Mesodermal cell (in vitro differentiated cells): ENCODE measurements around the gene RFLNA.

Experiments used
- H3K27ac ChIP-seq: 2 replicates; pipeline ENCODE4 v1.7.0; 2013; ENCODE audit warnings: mild to moderate bottlenecking, low read depth, low read length, moderate library complexity; ENCODE audit not compliant: severe bottlenecking
- H3K36me3 ChIP-seq: 2 replicates; pipeline ENCODE4 v1.7.1; 2013; ENCODE audit warnings: mild to moderate bottlenecking, low read length, moderate library complexity; ENCODE audit not compliant: control insufficient read depth, insufficient read depth
- H3K4me1 ChIP-seq: one replicate; pipeline ENCODE4 v1.7.1; 2013; ENCODE audit warnings: mild to moderate bottlenecking, low read length; ENCODE audit not compliant: insufficient read depth, control insufficient read depth, poor library complexity, severe bottlenecking
- H3K4me3 ChIP-seq: 2 replicates; pipeline ENCODE4 v1.7.0; 2013; ENCODE audit warnings: low read length, control low read depth, mild to moderate bottlenecking; ENCODE audit not compliant: insufficient read depth, poor library complexity, severe bottlenecking; ENCODE audit errors: extremely low read depth
- H3K9me3 ChIP-seq: 2 replicates; pipeline ENCODE4 v1.7.1; 2013; ENCODE audit warnings: mild to moderate bottlenecking, low read length, moderate library complexity; ENCODE audit not compliant: control insufficient read depth
- WGBS, 2 experiments: methylation state at CpG; one replicate each; pipeline ENCODE4 v1.1.5; 2013; ENCODE audit warnings: missing lambda C conversion rate in 2 of 2; ENCODE audit not compliant: insufficient coverage in 2 of 2; 5-methylcytosine and 5-hydroxymethylcytosine counted together

RFLNA gene

DNA sequence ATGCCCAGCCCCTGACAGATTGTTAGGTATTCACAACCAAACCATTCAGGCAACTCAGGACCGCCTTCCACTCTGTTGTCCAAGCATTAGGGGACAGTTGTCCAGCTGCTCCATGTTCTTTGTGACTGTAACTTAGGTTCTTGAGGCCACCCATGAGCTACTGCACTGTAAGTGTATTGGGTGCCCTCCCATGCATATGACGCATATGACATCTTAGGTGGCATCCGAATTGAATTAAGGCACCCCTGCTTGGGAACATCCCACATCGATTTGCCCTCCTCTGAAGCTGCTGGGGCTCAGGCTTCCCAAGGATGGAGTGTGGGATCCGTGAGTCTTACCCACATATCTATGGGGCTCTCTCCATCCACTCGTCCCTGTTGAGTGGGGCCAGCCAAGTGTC is 17.7 kb downstream of the RFLNA start:
- Histone ChIP-seq H3K36me3 (no peaks in the 10 kb centered on the region), H3K9me3 (no peaks in the 10 kb centered on the region), H3K27ac (no peak overlapping the region), H3K4me1 (peaks cover 4% of the 10 kb centered on the region), H3K4me3 (no peak overlapping the region)
- whole genome bisulfite sequencing, 2 experiments: 76 to 77% methylated on average over 6 of the region's 6 CpGs

DNA sequence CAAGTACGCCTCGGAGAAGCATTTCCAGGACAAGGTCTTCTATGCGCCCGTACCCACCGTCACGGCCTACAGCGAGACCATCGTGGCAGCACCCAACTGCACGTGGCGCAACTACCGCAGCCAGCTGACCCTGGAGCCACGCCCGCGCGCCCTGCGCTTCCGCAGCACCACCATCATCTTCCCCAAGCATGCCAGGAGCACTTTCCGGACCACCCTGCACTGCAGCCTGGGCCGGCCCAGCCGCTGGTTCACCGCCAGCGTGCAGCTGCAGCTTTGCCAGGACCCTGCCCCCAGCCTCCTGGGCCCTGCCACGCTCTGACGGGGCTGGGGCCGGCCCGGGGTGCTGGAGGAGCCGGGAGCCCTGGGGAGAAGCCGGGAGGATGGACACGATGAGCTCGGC is 19.3 kb downstream of the RFLNA start:
- no peak overlapping the region for H3K4me3 ChIP-seq
- 95 to 98% methylated on average over 26 to 29 of the region's 30 CpGs for WGBS, 2 experiments

DNA sequence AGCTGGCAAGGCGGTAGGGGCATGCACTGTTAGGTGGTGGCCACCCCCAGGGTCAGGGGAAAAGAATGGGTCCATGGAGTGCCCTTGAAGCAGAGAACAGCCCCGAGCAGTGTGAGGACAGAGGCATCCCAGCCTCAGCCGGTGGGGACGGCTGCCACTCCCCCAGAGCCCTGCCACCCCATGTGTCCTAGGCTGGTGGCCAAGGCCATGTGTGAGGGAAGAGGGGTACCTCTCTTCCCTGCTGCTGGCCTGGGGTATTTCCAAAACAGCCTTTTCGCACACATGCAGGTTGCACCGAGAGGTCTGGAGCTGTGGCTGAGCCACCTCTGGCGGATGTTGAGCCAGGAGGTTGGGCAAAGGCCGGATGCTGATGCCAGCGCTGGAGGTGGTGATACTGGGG is 19.9 kb downstream of the RFLNA start:
- Histone ChIP-seq H3K4me1 (peaks cover 4% of the 10 kb centered on the region), H3K4me3 (no peak overlapping the region), H3K27ac (no peak overlapping the region), H3K36me3 (no peaks in the 10 kb centered on the region), H3K9me3 (no peaks in the 10 kb centered on the region)
- WGBS, 2 experiments: 76 to 84% methylated on average over 9 of the region's 9 CpGs

More for the DNA sequence above, 19.3 kb downstream of the RFLNA start:
- Histone ChIP-seq H3K27ac (no peak overlapping the region), H3K4me1 (peaks cover 4% of the 10 kb centered on the region), H3K36me3 (no peaks in the 10 kb centered on the region), H3K9me3 (no peaks in the 10 kb centered on the region)

DNA sequence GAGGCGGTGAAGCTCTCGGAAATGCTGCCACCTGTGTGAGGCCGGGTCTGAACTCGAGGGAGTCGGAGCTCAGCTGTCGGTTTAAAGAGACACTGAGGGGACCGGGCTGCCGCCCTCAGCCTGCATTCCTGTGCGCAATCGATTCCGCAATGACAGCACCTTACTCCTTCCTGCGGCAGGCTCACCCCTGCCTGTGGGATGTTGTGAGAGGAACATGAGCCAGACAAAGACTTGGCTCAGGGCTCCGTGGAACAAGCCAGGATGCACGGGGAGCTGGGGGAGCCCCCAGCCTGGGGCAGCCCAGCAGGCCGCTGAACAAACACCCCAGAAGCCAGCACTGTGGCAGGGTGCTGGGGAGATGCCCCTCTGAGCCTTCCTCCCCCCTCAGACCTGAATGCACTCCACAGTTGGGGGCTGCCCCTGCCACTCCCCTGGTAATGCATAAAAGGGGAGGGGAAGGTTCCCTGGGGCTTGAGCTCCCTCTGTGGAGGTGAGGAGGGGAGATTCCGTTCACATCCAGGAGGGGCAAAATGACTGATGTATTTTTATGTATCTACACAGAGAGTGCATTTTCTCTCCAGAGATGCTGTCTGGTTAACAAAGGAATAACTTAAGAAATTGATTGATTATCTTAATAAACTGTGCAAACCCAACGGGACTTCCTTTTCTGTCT is 20.6 kb downstream of the RFLNA start:
- WGBS, 2 experiments: 79 to 81% methylated on average over 11 to 14 of the region's 17 CpGs
- no peak overlapping the region for H3K27ac ChIP-seq
- H3K4me3 ChIP-seq: no peak overlapping the region
- peaks cover 4% of the 10 kb centered on the region for H3K4me1 ChIP-seq
- H3K9me3 ChIP-seq: no peaks in the 10 kb centered on the region
- H3K36me3 ChIP-seq: no peaks in the 10 kb centered on the region

DNA sequence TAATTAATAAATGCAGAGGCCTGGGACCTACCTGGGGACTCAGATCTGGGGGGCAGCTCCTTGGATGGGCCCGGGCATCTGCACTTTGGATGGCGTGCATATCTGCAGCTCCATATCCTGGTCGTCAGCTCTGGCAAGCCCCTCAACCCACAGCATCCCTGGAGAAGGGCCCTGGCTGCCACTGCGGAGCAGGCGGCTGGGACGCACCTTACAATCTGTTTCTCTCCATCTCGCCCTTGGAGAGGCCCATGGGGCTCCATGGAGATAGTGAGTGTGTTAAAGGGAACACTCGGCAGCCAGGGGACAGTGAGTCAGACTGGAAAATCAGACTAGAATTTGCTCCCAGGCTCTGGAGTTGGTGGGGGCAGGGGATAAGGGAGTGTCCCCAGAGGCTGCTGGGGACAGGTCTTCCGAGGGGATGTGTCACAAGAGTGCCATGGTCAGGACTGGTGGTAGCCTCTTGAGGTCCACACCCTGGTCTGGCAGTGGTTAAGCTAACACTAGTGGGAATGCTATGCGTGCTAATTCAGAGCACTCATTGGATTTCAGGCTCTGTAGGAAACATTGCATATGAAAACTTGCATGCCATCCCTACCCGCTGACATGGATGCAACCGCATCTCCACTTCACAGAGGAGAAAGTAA is 21.5 kb downstream of the RFLNA start:
- no peaks in the 10 kb centered on the region for H3K36me3 ChIP-seq
- 92 to 98% methylated on average over 11 to 12 of the region's 12 CpGs for WGBS, 2 experiments
- no peak overlapping the region for H3K4me3 ChIP-seq
- H3K4me1 ChIP-seq: peaks cover 4% of the 10 kb centered on the region
- no peak overlapping the region for H3K27ac ChIP-seq
- H3K9me3 ChIP-seq: no peaks in the 10 kb centered on the region

DNA sequence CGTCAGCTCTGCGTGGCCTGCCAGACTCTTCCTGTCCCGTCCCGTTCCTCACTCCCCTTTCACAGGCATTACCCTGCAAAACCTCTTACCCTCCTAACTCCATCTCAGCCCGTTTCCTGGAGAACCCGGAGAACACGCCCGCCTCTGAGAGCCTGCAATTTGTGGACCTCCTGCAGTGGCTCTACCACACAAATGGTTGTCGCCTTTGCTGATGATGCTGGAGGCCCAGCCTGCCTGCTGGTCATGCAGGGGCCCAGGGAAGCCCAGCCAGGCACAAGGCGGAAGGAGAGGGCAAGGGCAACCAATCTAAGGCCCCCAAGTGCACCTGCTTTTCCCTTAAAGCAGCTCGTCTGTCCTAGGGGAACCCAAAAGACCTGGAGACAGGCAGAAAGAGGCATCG is 22.5 kb downstream of the RFLNA start:
- Histone ChIP-seq H3K4me3 (no peak overlapping the region), H3K27ac (no peak overlapping the region), H3K36me3 (no peaks in the 10 kb centered on the region), H3K9me3 (no peaks in the 10 kb centered on the region), H3K4me1 (peaks cover 4% of the 10 kb centered on the region)
- 82 to 88% methylated on average over 11 of the region's 12 CpGs for WGBS, 2 experiments

DNA sequence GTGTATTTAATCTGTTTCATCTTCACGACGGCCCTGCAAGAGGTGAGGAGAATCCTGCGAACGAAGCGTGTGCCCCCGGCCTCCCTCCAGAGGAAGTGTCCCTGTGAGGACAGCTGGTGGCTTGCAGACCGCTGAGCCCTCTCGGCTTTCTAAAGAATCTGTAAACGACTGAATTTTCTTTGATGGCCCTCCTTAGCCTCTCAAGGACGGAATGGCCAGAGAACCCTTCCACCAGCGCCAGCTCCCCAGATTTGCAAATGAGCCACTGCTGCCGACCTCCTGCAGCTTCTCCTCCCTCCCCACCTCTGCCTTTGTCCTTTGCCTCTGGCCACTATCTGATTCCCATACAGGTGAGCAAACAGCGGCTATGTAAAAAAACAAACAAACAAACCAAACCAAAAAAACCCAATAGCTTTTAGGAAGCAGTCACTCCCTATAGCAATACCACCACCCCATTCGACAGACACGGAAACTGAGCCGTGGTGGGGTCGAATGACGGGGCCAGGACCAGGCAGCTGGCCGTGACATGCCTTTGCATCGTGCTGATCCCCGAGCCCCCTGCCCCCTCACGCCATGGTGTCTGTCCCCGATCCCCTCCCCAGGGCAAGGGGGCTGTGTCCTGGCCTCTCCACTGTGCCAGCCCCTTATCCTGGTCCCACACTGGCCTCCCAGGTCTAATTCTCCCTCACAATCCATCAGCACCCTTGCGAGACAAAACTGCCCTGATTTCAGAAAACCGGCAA is 23.6 kb downstream of the RFLNA start:
- WGBS, 2 experiments: 33 to 39% methylated on average over 16 to 25 of the region's 25 CpGs
- no peak overlapping the region for H3K4me3 ChIP-seq

DNA sequence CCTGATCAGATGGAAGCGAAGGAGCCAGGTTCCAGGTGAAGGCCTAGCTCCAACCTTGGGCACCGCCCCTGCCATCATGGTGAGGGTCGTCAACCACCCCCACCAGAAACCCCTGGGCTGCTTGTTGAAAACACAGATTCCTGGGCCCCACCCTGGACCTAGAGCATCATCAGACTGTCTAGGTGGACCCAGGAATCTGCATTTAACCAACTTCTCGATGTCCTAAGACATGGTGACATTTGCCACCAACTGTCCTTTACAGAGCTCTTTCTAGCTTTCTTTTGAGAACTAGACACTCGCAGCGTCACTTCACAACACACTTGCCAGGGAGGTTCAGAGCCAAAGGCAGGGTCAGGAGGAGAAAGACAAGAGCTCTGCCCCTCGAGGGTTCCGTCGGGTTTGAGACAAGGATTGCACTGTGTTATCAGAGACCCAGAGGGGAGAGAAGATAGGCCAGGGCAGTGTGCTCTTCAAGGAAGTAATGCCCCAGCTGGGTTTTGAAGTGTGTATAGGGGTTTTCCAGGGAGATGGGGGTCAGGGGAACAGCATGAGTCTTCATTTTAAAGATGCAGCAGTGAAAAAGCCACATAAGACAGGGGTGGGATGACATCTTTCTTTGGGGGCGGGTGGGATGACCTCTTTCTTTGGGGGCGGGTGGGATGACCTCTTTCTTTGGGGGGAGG is 24.6 kb downstream of the RFLNA start:
- Histone ChIP-seq H3K4me1 (peaks cover 4% of the 10 kb centered on the region), H3K36me3 (peaks cover 11% of the 10 kb centered on the region), H3K9me3 (peaks cover 12% of the 10 kb centered on the region), H3K27ac (no peak overlapping the region), H3K4me3 (no peak overlapping the region)
- 96 to 97% methylated on average over 8 to 9 of the region's 11 CpGs for WGBS, 2 experiments

More for the DNA sequence above, 23.6 kb downstream of the RFLNA start:
- H3K27ac ChIP-seq: no peak overlapping the region
- H3K9me3 ChIP-seq: peaks cover 2% of the 10 kb centered on the region
- H3K4me1 ChIP-seq: peaks cover 4% of the 10 kb centered on the region
- peaks cover under 1% of the 10 kb centered on the region for H3K36me3 ChIP-seq

DNA sequence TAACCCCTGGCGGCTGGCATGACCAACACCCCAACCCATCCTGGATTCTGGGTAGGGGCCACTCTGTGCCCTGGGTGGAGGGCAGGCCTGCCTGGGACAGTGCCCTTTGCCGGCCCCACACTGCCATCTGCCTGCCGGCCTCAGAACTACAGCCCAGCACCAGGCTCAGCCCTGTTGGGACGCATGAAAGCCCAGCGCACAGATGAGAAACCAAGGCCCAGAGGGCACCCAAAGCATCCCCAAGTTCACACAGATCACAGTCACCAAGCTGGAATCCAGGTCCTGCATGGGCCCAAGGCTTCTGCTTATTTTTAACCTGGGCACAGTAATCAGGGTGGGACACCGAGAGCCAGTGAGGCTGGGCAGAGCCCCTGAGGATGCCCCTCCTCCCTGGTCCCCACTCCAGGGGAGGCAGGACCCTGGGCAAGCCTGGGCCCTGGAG is 26.2 kb downstream of the RFLNA start:
- WGBS, 2 experiments: 39 to 40% methylated on average over 4 to 6 of the region's 6 CpGs
- no peak overlapping the region for H3K27ac ChIP-seq
- peaks cover 4% of the 10 kb centered on the region for H3K4me1 ChIP-seq
- peaks cover 26% of the 10 kb centered on the region for H3K36me3 ChIP-seq
- peaks cover 17% of the 10 kb centered on the region for H3K9me3 ChIP-seq
- no peak overlapping the region for H3K4me3 ChIP-seq

DNA sequence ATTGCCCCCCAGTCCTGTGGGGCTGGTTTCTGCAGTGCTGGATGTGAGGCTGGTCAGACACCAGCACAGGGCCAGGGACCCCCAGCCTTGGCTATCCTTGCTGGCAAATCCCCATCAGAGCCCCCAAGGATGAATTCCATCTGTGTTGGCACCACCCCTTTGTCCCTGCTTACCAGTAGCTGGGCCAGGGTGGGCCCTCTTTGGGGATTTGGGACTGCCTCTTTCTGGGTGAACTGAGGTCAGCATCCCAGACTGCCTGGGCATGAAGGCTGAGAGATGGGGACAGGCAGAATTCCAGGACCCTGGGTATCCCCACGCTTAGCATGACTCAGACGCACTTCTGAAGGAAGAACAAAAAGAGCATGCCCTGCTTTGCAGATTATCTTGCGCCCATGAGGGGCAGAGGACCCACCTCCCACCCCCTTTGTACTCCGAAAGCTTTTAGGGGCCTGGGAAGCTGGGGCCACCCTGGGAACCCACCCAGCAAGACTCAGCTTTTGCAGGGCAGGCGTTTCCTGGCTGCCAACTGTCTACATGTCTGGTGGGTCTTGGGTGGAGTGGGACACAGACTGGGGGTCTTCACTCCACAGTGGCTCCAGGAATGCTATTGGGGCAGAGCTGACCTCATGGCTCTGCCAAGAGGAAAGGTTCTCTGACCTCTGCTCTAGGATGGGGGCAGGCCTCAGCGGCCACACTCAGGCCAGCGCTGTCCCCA is 26.8 kb downstream of the RFLNA start:
- no peak overlapping the region for H3K4me3 ChIP-seq
- no peak overlapping the region for H3K27ac ChIP-seq
- H3K4me1 ChIP-seq: no peaks in the 10 kb centered on the region
- H3K9me3 ChIP-seq: peaks cover 17% of the 10 kb centered on the region
- H3K36me3 ChIP-seq: peaks cover 33% of the 10 kb centered on the region
- 92 to 94% methylated on average over 5 to 7 of the region's 7 CpGs for WGBS, 2 experiments
